HEK293 (cell line): ENCODE data around the gene LRRK1.

Source experiments
- CTCF ChIA-PET: fragments of 350-600 bp; formaldehyde crosslinking; extraction: SDS; loops from one replicate; lab custom pipeline; 2021; ENCODE audit warnings: antibody characterized with exemption; lab: Yijun Ruan, JAX
- POLR2A ChIA-PET: fragments of 300-600 bp; formaldehyde crosslinking; extraction: SDS; loops from one replicate; lab custom pipeline; 2020; ENCODE audit warnings: antibody characterized with exemption, inconsistent platforms; lab: Yijun Ruan, JAX
- H3K27ac ChIP-seq: fragments of 200-500 bp; sonication (Bioruptor generic); 2 replicates; pipeline ENCODE4 v1.5.1; 2014; ENCODE audit warnings: low read depth, low read length, control low read depth, inconsistent platforms; ENCODE audit errors: extremely low read depth
- H3K36me3 ChIP-seq, 2 experiments: fragments of 200-500 bp in 1 of 2; sonication (Bioruptor generic) in 1 of 2; 1 replicate in 1 of 2; 2 replicates in 1 of 2; pipeline ENCODE4 v1.5.1; 2014 to 2017; ENCODE audit warnings: inconsistent platforms in 2 of 2, low read length in 2 of 2; ENCODE audit not compliant: control insufficient read depth in 2 of 2, insufficient read depth in 1 of 2
- H3K4me1 ChIP-seq: fragments of 200-500 bp; sonication (Bioruptor generic); 2 replicates; pipeline ENCODE4 v1.5.1; 2014; ENCODE audit warnings: mild to moderate bottlenecking, low read length, inconsistent platforms; ENCODE audit not compliant: control insufficient read depth, insufficient read depth
- H3K4me3 ChIP-seq: 2 replicates; pipeline ENCODE4 v1.5.1; 2011; ENCODE audit warnings: low read depth, mild to moderate bottlenecking, control low read depth, low read length, moderate library complexity
- H3K9me3 ChIP-seq: fragments of 200-500 bp; sonication (Bioruptor generic); 2 replicates; pipeline ENCODE4 v1.5.1; 2014; ENCODE audit warnings: low read depth, low read length, inconsistent platforms; ENCODE audit not compliant: control insufficient read depth, insufficient read depth
- AEBP2 ChIP-seq: fragments of 450-650 bp; formaldehyde crosslinking; IDR thresholded peaks from 2 replicates; pipeline ENCODE4 v1.5.1; 2016; ENCODE audit warnings: missing biosample characterization, missing genetic modification characterization, borderline replicate concordance
- BCL11B ChIP-seq: fragments of 450-650 bp; formaldehyde crosslinking; IDR thresholded peaks from 2 replicates; pipeline ENCODE4 v1.5.1; 2016; ENCODE audit warnings: low read depth, missing biosample characterization, missing genetic modification characterization
- EGR2 ChIP-seq: fragments of 450-650 bp; formaldehyde crosslinking; IDR thresholded peaks from 2 replicates; pipeline ENCODE4 v1.5.1; 2016; ENCODE audit warnings: low read depth, missing biosample characterization, missing genetic modification characterization
- SP2 ChIP-seq: fragments of 450-650 bp; formaldehyde crosslinking; IDR thresholded peaks from 2 replicates; pipeline ENCODE4 v1.5.1; 2016; ENCODE audit warnings: missing biosample characterization, missing genetic modification characterization
- TCF7L2 ChIP-seq: IDR thresholded peaks from 2 replicates; pipeline ENCODE4 v1.6.1; 2011; ENCODE audit warnings: low read depth, mild to moderate bottlenecking, inconsistent platforms, low read length, moderate library complexity, borderline replicate concordance
- ZBTB7A ChIP-seq: fragments of 450-650 bp; formaldehyde crosslinking; IDR thresholded peaks from 2 replicates; pipeline ENCODE4 v1.5.1; 2016; ENCODE audit warnings: low read depth, missing biosample characterization, missing genetic modification characterization
- ZFP69B ChIP-seq: fragments of 450-650 bp; formaldehyde crosslinking; IDR thresholded peaks from 2 replicates; pipeline ENCODE4 v1.5.1; 2016; ENCODE audit warnings: missing biosample characterization, missing genetic modification characterization
- ZNF112 ChIP-seq: fragments of 450-650 bp; formaldehyde crosslinking; IDR thresholded peaks from 2 replicates; pipeline ENCODE4 v1.5.0; 2017; ENCODE audit warnings: missing biosample characterization, missing genetic modification characterization
- ZNF121 ChIP-seq: fragments of 450-650 bp; formaldehyde crosslinking; IDR thresholded peaks from 2 replicates; pipeline ENCODE4 v1.5.1; 2016; ENCODE audit warnings: missing biosample characterization, missing genetic modification characterization
- ZNF174 ChIP-seq: fragments of 450-650 bp; formaldehyde crosslinking; IDR thresholded peaks from 2 replicates; pipeline ENCODE4 v1.5.0; 2017; ENCODE audit warnings: missing biosample characterization, mild to moderate bottlenecking, missing genetic modification characterization
- ZNF223 ChIP-seq: fragments of 450-650 bp; formaldehyde crosslinking; IDR thresholded peaks from 2 replicates; pipeline ENCODE4 v1.5.1; 2016; ENCODE audit warnings: missing biosample characterization, missing genetic modification characterization
- ZNF311 ChIP-seq: fragments of 450-650 bp; formaldehyde crosslinking; IDR thresholded peaks from 2 replicates; pipeline ENCODE4 v1.5.1; 2017; ENCODE audit warnings: missing biosample characterization, missing genetic modification characterization, borderline replicate concordance
- ZNF324 ChIP-seq: fragments of 450-650 bp; formaldehyde crosslinking; IDR thresholded peaks from 2 replicates; pipeline ENCODE4 v1.5.1; 2016; ENCODE audit warnings: missing biosample characterization, missing genetic modification characterization
- ZNF335 ChIP-seq: fragments of 450-650 bp; formaldehyde crosslinking; conservative IDR thresholded peaks from 2 replicates; pipeline ENCODE4 v1.5.1; 2016; ENCODE audit warnings: missing biosample characterization, missing genetic modification characterization
- ZNF530 ChIP-seq: fragments of 450-650 bp; formaldehyde crosslinking; IDR thresholded peaks from 2 replicates; pipeline ENCODE4 v1.5.1; 2016; ENCODE audit warnings: low read depth, missing biosample characterization, missing genetic modification characterization
- ZNF544 ChIP-seq: fragments of 450-650 bp; formaldehyde crosslinking; IDR thresholded peaks from 2 replicates; pipeline ENCODE4 v1.5.0; 2017; ENCODE audit warnings: missing biosample characterization, missing genetic modification characterization
- ZNF600 ChIP-seq: fragments of 450-650 bp; formaldehyde crosslinking; IDR thresholded peaks from 2 replicates; pipeline ENCODE4 v1.5.1; 2016; ENCODE audit warnings: missing biosample characterization, missing genetic modification characterization
- ZNF660 ChIP-seq: fragments of 450-650 bp; IDR thresholded peaks from 2 replicates; pipeline ENCODE4 v1.5.1; 2018; ENCODE audit warnings: missing biosample characterization, mild to moderate bottlenecking, missing genetic modification characterization
- ZNF677 ChIP-seq: fragments of 450-650 bp; IDR thresholded peaks from 2 replicates; pipeline ENCODE4 v1.5.0; 2018; ENCODE audit warnings: missing biosample characterization, mild to moderate bottlenecking, missing genetic modification characterization, moderate library complexity
- ZSCAN18 ChIP-seq: fragments of 450-650 bp; formaldehyde crosslinking; IDR thresholded peaks from 2 replicates; pipeline ENCODE4 v1.5.1; 2016; ENCODE audit warnings: missing biosample characterization, missing genetic modification characterization

LRRK1 gene

GRCh38 chr15:100944986-100945385 lies 25.8 kb downstream of the LRRK1 start:
- Histone ChIP-seq H3K36me3 (no peaks in the 10 kb centered on the region), H3K4me3 (no peak overlapping the region), H3K27ac (no peak overlapping the region), H3K4me1 (no peaks in the 10 kb centered on the region), H3K9me3 (no peaks in the 10 kb centered on the region)
- ChIA-PET CTCF (interaction anchor here (3.0 kb wide), 1 partner anchor 27 kb away, joined by 15 read pairs; no protein-coding TSS in a partner anchor), POLR2A (no interaction called here)
- TF ChIP-seq BCL11B (tag by site-specific recombination) (no peak), SP2 (tag by site-specific recombination) (no peak), AEBP2 (tag by site-specific recombination) (no peak), ZNF530 (tag by site-specific recombination) (no peak), ZNF112 (tag by site-specific recombination) (no peak), ZNF223 (tag by site-specific recombination) (no peak), ZNF660 (tag by site-specific recombination) (no peak)

DNA sequence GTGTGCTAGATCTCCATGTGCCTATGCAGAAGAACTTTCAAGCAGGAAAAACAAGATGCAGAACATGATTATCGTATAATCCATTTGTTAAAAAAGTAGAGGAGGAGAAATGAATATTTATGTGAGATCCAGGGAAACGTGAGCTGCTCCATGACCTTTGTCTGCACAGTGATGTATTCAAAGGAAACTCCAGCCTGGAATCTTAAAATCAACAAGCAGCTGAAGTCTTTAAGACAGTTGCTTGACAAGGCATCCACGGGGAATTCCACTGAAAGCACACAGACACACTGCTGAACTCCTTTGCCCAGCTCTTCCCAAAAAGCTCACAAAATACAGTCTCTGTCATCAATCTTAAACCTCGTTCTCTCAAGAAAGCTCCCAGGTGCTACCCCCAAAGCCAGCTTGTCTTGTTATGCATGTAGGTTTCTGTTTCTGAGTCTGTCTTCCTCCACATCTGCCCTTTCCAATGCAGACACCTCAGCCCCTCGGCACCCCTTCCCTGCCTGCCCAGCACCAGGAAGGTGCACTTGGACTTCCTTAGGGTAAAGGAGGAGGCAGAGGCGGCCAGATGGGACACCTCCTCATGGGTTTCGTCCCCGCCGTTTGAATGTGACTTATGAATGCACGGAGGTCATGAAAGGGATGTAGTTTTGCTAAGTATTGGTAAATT lies 28.7 kb downstream of the LRRK1 start:
- CTCF ChIA-PET: interaction anchor here (1.0 to 1.5 kb wide), 3 partner anchors 30 to 60 kb away, joined by 3 to 4 read pairs (median 3); no protein-coding TSS in a partner anchor
- Histone ChIP-seq H3K4me3 (no peak overlapping the region), H3K4me1 (no peaks in the 10 kb centered on the region), H3K27ac (no peak overlapping the region), H3K9me3 (no peaks in the 10 kb centered on the region), H3K36me3 (no peaks in the 10 kb centered on the region)
- POLR2A ChIA-PET: interaction anchor here (0.6 kb wide), 1 partner anchor 14 kb away, joined by 4 read pairs; no protein-coding TSS in a partner anchor
- TF ChIP-seq ZFP69B (tag by site-specific recombination) (no peak), ZNF335 (tag by site-specific recombination) (no peak), ZNF324 (tag by site-specific recombination) (no peak), ZNF677 (tag by site-specific recombination) (no peak), ZNF544 (tag by site-specific recombination) (no peak)

GRCh38 chr15:100948430-100948762 lies 29.2 kb downstream of the LRRK1 start:
- ChIA-PET POLR2A (no interaction called here), CTCF (interaction anchor here (1.0 to 1.2 kb wide), 2 partner anchors 42 to 60 kb away, joined by 3 read pairs; no protein-coding TSS in a partner anchor)
- no peaks in the 10 kb centered on the region for H3K9me3 ChIP-seq
- H3K27ac ChIP-seq: no peak overlapping the region
- H3K4me1 ChIP-seq: no peaks in the 10 kb centered on the region
- no peak for TF ChIP-seq ZNF121 (tag by site-specific recombination)
- no peak for TF ChIP-seq ZNF174 (tag by site-specific recombination)
- TF ChIP-seq EGR2 (tag by site-specific recombination): no peak
- no peak for TF ChIP-seq ZNF311 (tag by site-specific recombination)
- no peak for TF ChIP-seq ZNF324 (tag by site-specific recombination)
- no peaks in the 10 kb centered on the region for H3K36me3 ChIP-seq
- H3K4me3 ChIP-seq: no peak overlapping the region

DNA sequence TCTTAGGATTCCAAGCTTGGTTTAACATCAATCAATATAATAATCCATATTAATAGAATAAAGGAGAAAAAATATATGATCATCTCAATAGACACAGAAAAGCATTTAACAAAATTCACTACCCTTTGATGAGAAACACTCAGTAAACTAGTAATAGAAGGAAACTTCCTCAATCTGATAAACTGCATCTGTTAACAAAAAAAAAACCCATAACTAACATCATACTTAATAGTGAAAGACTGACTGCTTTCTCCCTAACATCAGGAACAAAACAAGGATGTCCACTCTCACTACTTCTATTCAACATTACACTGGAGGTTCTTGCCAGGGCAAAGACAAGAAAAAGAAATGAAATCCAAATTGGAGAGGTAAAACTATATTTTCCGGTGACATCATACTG lies 30.5 kb downstream of the LRRK1 start:
- Histone ChIP-seq H3K9me3 (no peaks in the 10 kb centered on the region), H3K4me3 (no peak overlapping the region), H3K4me1 (no peaks in the 10 kb centered on the region), H3K27ac (no peak overlapping the region), H3K36me3 (no peaks in the 10 kb centered on the region)
- ChIA-PET POLR2A (no interaction called here), CTCF (no interaction called here)
- TF ChIP-seq ZNF335 (tag by site-specific recombination) (no peak), TCF7L2 (no peak), ZNF600 (no peak), ZBTB7A (no peak), ZSCAN18 (no peak)
